ENCODE data around the gene ACTA2.

The ACTA2 gene

DNA sequence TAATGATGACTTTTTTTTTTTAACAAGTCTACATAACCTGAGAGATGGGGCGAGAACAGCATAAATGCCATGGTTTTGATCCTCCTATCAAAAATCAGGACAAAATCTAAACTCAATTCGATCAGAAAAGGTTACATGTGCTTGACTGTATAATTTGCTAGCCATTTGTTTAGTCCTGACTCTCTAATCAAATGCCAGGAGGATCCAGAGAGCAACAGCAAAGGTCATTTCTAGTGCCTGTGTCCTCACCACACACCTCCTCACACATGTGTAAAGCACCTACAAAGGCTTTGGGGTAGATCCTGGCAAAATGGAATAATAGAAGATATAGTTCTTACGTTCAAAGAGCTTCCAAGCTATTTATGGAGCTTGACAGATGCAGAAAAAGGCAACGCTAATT, 27.0 kb upstream of the ACTA2 start:
- H2BK120ac ChIP-seq (ENCODE audit: low read depth, low read length): no peak overlapping the region
- H3K23ac ChIP-seq (ENCODE audit: low read depth, low read length, poor library complexity): no peak overlapping the region
- H3K4me1 ChIP-seq (ENCODE audit: control insufficient read depth in 2 of 2, insufficient read depth in 1 of 2, low read depth in 1 of 2, low read length in 2 of 2): no peaks in the 10 kb centered on the region
- H3K9ac ChIP-seq (ENCODE audit: low read depth, low read length, poor library complexity): no peak overlapping the region
- no peak overlapping the region for H3K4me3 ChIP-seq (ENCODE audit: low read length in 2 of 2)
- no peak overlapping the region for H2BK5ac ChIP-seq (ENCODE audit: low read length)
- H4K91ac ChIP-seq (ENCODE audit: low read depth, low read length, poor library complexity): no peak overlapping the region
- no peak overlapping the region for H4K8ac ChIP-seq (ENCODE audit: low read depth, low read length)
- H3K14ac ChIP-seq (ENCODE audit: low read length): no peak overlapping the region
- no peak overlapping the region for H3K27ac ChIP-seq (replicated peaks; ENCODE audit: low read length)
- H3K27me3 ChIP-seq (ENCODE audit: control insufficient read depth in 3 of 3, insufficient read depth in 3 of 3, low read depth in 1 of 3, low read length in 3 of 3): no peaks in the 10 kb centered on the region
- H2AFZ ChIP-seq (ENCODE audit: low read length): no peak overlapping the region
- no peaks in the 10 kb centered on the region for H3K79me1 ChIP-seq (ENCODE audit: low read depth, low read length)
- no peak overlapping the region for H3K4me2 ChIP-seq (ENCODE audit: insufficient read depth, low read length, poor library complexity, severe bottlenecking)
- no peak overlapping the region for H2BK15ac ChIP-seq (ENCODE audit: low read length)
- H3K4ac ChIP-seq (ENCODE audit: low read length): no peak overlapping the region
- no CpG with 5 or more reads among the region's 4 CpGs for WGBS, 2 donors (ENCODE audit: extremely low coverage in 2 of 2, insufficient read length in 2 of 2, insufficient replicate concordance in 1 of 2)
- H3K36me3 ChIP-seq (replicated peaks in 1 of 2; ENCODE audit: control insufficient read depth in 2 of 2, insufficient read depth in 2 of 2, low read length in 2 of 2): no peaks in the 10 kb centered on the region
- H2BK12ac ChIP-seq (ENCODE audit: low read length): no peak overlapping the region
- no peak overlapping the region for H2AK5ac ChIP-seq (ENCODE audit: low read depth, low read length)
- H3K18ac ChIP-seq (ENCODE audit: low read length): no peak overlapping the region
- no peak for DNase-seq (ENCODE audit: low spot score)
- H3K9me3 ChIP-seq (replicated peaks in 1 of 2; ENCODE audit: control insufficient read depth in 2 of 2, insufficient read depth in 1 of 2, low read depth in 1 of 2, low read length in 2 of 2): no peaks in the 10 kb centered on the region

- Histone ChIP-seq H3K9ac (ENCODE audit: low read depth, low read length, poor library complexity) (no peak overlapping the region), H3K36me3 (replicated peaks in 1 of 2; ENCODE audit: control insufficient read depth in 2 of 2, insufficient read depth in 2 of 2, low read length in 2 of 2) (no peaks in the 10 kb centered on the region), H2BK5ac (ENCODE audit: low read length) (no peak overlapping the region), H2AK5ac (ENCODE audit: low read depth, low read length) (no peak overlapping the region), H3K4me1 (ENCODE audit: control insufficient read depth in 2 of 2, insufficient read depth in 1 of 2, low read depth in 1 of 2, low read length in 2 of 2) (no peaks in the 10 kb centered on the region), H3K14ac (ENCODE audit: low read length) (no peak overlapping the region), H3K18ac (ENCODE audit: low read length) (no peak overlapping the region), H2BK120ac (ENCODE audit: low read depth, low read length) (no peak overlapping the region), H4K8ac (ENCODE audit: low read depth, low read length) (no peak overlapping the region), H2BK15ac (ENCODE audit: low read length) (no peak overlapping the region), H3K79me1 (ENCODE audit: low read depth, low read length) (no peaks in the 10 kb centered on the region), H3K27ac (replicated peaks; ENCODE audit: low read length) (no peak overlapping the region), H4K91ac (ENCODE audit: low read depth, low read length, poor library complexity) (no peak overlapping the region), H3K23ac (ENCODE audit: low read depth, low read length, poor library complexity) (no peak overlapping the region), H3K9me3 (replicated peaks in 1 of 2; ENCODE audit: control insufficient read depth in 2 of 2, insufficient read depth in 1 of 2, low read depth in 1 of 2, low read length in 2 of 2) (no peaks in the 10 kb centered on the region), H2AFZ (ENCODE audit: low read length) (no peak overlapping the region), H3K4me2 (ENCODE audit: insufficient read depth, low read length, poor library complexity, severe bottlenecking) (no peak overlapping the region), H3K27me3 (ENCODE audit: control insufficient read depth in 3 of 3, insufficient read depth in 3 of 3, low read depth in 1 of 3, low read length in 3 of 3) (no peaks in the 10 kb centered on the region), H2BK12ac (ENCODE audit: low read length) (no peak overlapping the region), H3K4ac (ENCODE audit: low read length) (no peak overlapping the region), H3K4me3 (ENCODE audit: low read length in 2 of 2) (no peak overlapping the region)
- no CpG with 5 or more reads among the region's 5 CpGs for WGBS, 2 donors (ENCODE audit: extremely low coverage in 2 of 2, insufficient read length in 2 of 2, insufficient replicate concordance in 1 of 2)
- no peak for DNase-seq (ENCODE audit: low spot score)
Observed at GRCh38 chr10:88979153-88979562, 26.6 kb upstream of the ACTA2 start.

- Histone ChIP-seq H3K9ac (ENCODE audit: low read depth, low read length, poor library complexity) (no peak overlapping the region), H2BK120ac (ENCODE audit: low read depth, low read length) (no peak overlapping the region), H3K27me3 (ENCODE audit: control insufficient read depth in 3 of 3, insufficient read depth in 3 of 3, low read depth in 1 of 3, low read length in 3 of 3) (no peaks in the 10 kb centered on the region), H3K18ac (ENCODE audit: low read length) (no peak overlapping the region), H4K91ac (ENCODE audit: low read depth, low read length, poor library complexity) (no peak overlapping the region), H2BK15ac (ENCODE audit: low read length) (no peak overlapping the region), H3K4me2 (ENCODE audit: insufficient read depth, low read length, poor library complexity, severe bottlenecking) (no peak overlapping the region), H3K79me1 (ENCODE audit: low read depth, low read length) (no peaks in the 10 kb centered on the region), H3K23ac (ENCODE audit: low read depth, low read length, poor library complexity) (no peak overlapping the region), H2BK5ac (ENCODE audit: low read length) (no peak overlapping the region), H2AK5ac (ENCODE audit: low read depth, low read length) (no peak overlapping the region), H3K4me3 (ENCODE audit: low read length in 2 of 2) (no peak overlapping the region), H2BK12ac (ENCODE audit: low read length) (no peak overlapping the region), H4K8ac (ENCODE audit: low read depth, low read length) (no peak overlapping the region), H3K9me3 (replicated peaks in 1 of 2; ENCODE audit: control insufficient read depth in 2 of 2, insufficient read depth in 1 of 2, low read depth in 1 of 2, low read length in 2 of 2) (no peaks in the 10 kb centered on the region), H2AFZ (ENCODE audit: low read length) (no peak overlapping the region), H3K27ac (replicated peaks; ENCODE audit: low read length) (no peak overlapping the region), H3K36me3 (replicated peaks in 1 of 2; ENCODE audit: control insufficient read depth in 2 of 2, insufficient read depth in 2 of 2, low read length in 2 of 2) (no peaks in the 10 kb centered on the region), H3K4me1 (ENCODE audit: control insufficient read depth in 2 of 2, insufficient read depth in 1 of 2, low read depth in 1 of 2, low read length in 2 of 2) (no peaks in the 10 kb centered on the region), H3K4ac (ENCODE audit: low read length) (no peak overlapping the region), H3K14ac (ENCODE audit: low read length) (no peak overlapping the region)
- no peak for DNase-seq (ENCODE audit: low spot score)
- WGBS, 2 donors (ENCODE audit: extremely low coverage in 2 of 2, insufficient read length in 2 of 2, insufficient replicate concordance in 1 of 2): no CpG with 5 or more reads among the region's 2 CpGs
Observed at GRCh38 chr10:88978463-88978862, 25.9 kb upstream of the ACTA2 start.

DNA sequence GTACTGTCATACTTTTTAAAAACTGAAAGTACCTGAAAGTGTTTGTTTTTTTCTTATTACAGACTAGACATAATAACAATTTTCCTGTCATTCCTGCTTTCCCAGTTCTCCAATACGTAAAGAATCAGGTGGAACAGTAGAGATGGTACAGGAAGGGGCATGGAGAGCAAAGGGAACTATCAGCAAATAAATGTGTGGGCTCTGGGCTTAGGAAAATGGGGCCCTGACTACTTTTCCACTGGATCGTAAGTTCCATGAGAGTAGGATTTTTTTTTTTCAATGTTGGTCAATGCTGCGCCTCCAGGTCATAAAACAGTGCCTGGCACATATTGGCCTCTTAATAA, 22.8 kb upstream of the ACTA2 start:
- Histone ChIP-seq H3K18ac (ENCODE audit: low read length) (no peak overlapping the region), H3K4me1 (ENCODE audit: control insufficient read depth in 2 of 2, insufficient read depth in 1 of 2, low read depth in 1 of 2, low read length in 2 of 2) (no peaks in the 10 kb centered on the region), H3K4me2 (ENCODE audit: insufficient read depth, low read length, poor library complexity, severe bottlenecking) (no peak overlapping the region), H3K4me3 (ENCODE audit: low read length in 2 of 2) (no peak overlapping the region), H3K27me3 (ENCODE audit: control insufficient read depth in 3 of 3, insufficient read depth in 3 of 3, low read depth in 1 of 3, low read length in 3 of 3) (no peaks in the 10 kb centered on the region), H3K9me3 (replicated peaks in 1 of 2; ENCODE audit: control insufficient read depth in 2 of 2, insufficient read depth in 1 of 2, low read depth in 1 of 2, low read length in 2 of 2) (no peaks in the 10 kb centered on the region), H3K9ac (ENCODE audit: low read depth, low read length, poor library complexity) (no peak overlapping the region), H3K36me3 (replicated peaks in 1 of 2; ENCODE audit: control insufficient read depth in 2 of 2, insufficient read depth in 2 of 2, low read length in 2 of 2) (no peaks in the 10 kb centered on the region), H3K27ac (replicated peaks; ENCODE audit: low read length) (no peak overlapping the region), H2BK5ac (ENCODE audit: low read length) (no peak overlapping the region), H3K23ac (ENCODE audit: low read depth, low read length, poor library complexity) (no peak overlapping the region), H2AFZ (ENCODE audit: low read length) (peak overlapping the region; percentile 52), H4K8ac (ENCODE audit: low read depth, low read length) (no peak overlapping the region), H3K4ac (ENCODE audit: low read length) (no peak overlapping the region), H3K14ac (ENCODE audit: low read length) (no peak overlapping the region), H2BK15ac (ENCODE audit: low read length) (no peak overlapping the region), H2BK12ac (ENCODE audit: low read length) (no peak overlapping the region), H2AK5ac (ENCODE audit: low read depth, low read length) (no peak overlapping the region), H4K91ac (ENCODE audit: low read depth, low read length, poor library complexity) (no peak overlapping the region), H2BK120ac (ENCODE audit: low read depth, low read length) (no peak overlapping the region), H3K79me1 (ENCODE audit: low read depth, low read length) (no peaks in the 10 kb centered on the region)
- WGBS, 2 donors (ENCODE audit: extremely low coverage in 2 of 2, insufficient read length in 2 of 2, insufficient replicate concordance in 1 of 2): no CpG with 5 or more reads among the region's 3 CpGs
- DNase-seq (ENCODE audit: low spot score): no peak

Data from neuronal stem cell (in vitro differentiated cells).